GM18505 (cell line): ENCODE data around the gene SPIRE1.

ENCODE experiments used
- ATAC-seq: cut with Tn5 transposase; IDR thresholded peaks from one replicate; pipeline ENCODE4 v1.9.1; 2021; ENCODE audit not compliant: unreplicated experiment
- POLR2A ChIP-seq: IDR thresholded peaks from 4 replicates; pipeline ENCODE4 v1.6.1; 2011; ENCODE audit warnings: borderline replicate concordance; ENCODE audit not compliant: insufficient read depth, insufficient read length; ENCODE audit errors: extremely low read depth

The SPIRE1 gene

GRCh38 chr18:12438257-12438656 lies 219.7 kb downstream of the SPIRE1 start:
- TF ChIP-seq POLR2A: no peak
- ATAC-seq: no peak

DNA sequence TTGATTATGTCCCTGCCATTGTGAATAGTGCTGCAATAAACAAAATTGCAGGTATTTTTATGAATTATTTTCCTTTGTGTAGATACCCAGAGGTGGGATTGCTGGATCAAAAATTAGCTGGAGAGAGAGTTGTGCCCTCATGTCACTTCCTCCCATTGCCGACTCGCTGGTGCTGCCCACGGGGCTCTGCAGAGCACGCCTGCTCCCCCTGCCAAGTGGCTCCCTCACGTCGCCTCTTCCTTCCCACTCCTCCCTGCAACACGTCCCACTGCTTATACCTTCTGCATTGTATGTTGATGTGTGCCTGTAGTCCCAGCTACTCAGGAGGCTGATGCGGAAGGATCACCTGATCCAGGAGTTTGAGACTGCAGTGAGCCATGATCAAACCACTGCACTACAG lies 222.0 kb downstream of the SPIRE1 start:
- no peak for TF ChIP-seq POLR2A
- no peak for ATAC-seq

GRCh38 chr18:12434541-12434929 lies 223.4 kb downstream of the SPIRE1 start:
- TF ChIP-seq POLR2A: no peak

GRCh38 chr18:12433829-12434540 lies 223.9 kb downstream of the SPIRE1 start:
- no peak for ATAC-seq
- TF ChIP-seq POLR2A: no peak

More at GRCh38 chr18:12434541-12434929, 223.4 kb downstream of the SPIRE1 start:
- ATAC-seq: no peak

- no peak for ATAC-seq
- no peak for TF ChIP-seq POLR2A
Measured at GRCh38 chr18:12432881-12433280, 225.0 kb downstream of the SPIRE1 start.

- TF ChIP-seq POLR2A: no peak
- no peak for ATAC-seq
Measured at GRCh38 chr18:12432196-12432595, 225.7 kb downstream of the SPIRE1 start.

DNA sequence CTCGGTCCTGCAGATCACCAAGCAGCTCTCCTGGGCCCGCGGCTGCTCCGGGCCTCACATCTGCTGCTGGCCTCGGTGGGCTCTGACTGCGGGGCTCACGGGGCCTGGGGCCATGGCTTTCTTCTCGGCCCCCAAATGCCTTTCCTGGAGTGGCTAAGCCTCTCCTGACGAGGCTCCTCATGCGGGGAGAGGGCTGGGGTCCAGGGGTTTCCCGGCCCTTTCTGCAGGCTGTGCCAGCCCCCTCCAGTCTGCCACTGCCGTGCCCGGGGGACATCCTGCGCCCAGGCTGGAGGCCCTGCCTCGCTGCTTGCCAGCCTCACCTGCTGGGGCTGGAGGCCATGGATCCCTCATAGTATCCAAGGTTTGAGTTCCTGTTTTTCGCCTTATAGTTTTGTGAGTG lies 226.3 kb downstream of the SPIRE1 start:
- ATAC-seq: no peak
- TF ChIP-seq POLR2A: no peak

DNA sequence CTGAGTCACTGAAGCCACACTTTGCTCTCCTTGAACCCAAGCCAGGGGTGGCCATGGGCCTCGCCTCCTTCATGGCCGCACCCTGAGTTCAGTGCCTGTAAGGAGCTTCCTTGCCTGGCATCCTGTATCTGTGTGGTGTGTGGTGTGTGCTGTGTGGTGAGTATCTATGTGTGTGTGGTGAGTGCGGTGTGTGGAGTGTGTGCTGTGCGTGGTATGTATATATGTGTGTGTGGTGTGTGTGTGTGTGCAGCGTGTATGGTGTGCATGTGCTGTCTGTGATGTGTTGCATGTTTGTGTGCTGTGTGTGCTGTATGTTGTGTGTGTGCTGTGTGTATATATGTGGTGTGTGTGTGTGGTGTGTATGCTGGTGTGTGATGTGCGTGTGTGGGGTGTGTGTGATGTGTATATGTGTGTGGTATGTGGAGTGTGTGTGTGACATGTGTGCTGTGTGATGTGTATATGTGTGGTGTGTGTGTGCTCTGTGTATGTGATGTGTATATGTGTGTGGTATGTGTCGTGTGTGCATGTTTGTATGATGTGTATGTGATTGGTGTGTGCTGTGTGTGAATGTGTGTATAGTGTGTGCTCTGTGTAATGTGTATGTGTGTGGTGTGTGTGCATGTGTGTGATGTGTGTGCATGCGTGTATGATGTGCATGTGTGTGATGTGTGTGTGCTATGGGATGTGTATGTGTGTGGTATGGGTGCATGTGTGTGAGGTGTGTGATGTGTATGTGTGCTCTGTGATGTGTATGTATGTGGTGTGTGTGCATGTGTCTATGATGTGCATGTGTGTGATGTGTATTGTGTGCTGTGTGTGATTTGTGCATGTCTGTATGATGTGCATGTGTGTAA lies 227.5 kb downstream of the SPIRE1 start:
- ATAC-seq: no peak
- no peak for TF ChIP-seq POLR2A

- no peak for TF ChIP-seq POLR2A
- ATAC-seq: no peak
Measured at GRCh38 chr18:12429556-12429955, 228.4 kb downstream of the SPIRE1 start.

- ATAC-seq: no peak
- TF ChIP-seq POLR2A: no peak
Measured at GRCh38 chr18:12428923-12429322, 229.0 kb downstream of the SPIRE1 start.

DNA sequence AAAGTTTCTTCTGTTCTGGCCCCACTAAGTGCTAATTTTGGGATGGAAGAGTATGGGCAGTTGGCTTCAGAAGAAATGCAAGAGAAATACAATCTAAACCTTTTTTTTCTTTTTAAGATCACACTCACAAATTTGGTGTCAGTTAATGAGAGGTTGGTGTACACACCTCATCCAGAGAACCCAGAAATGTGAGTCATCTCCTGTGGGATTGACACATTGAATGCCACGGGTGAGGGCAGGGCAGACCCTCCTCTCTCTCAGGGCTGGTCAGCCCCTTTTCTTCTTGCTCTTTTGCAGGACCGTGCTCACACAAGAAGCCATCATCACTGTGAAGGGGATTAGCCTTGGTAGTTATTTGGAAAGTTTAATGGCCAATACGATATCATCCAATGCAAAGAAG lies 231.0 kb downstream of the SPIRE1 start:
- no peak for TF ChIP-seq POLR2A
- no peak for ATAC-seq

- no peak for TF ChIP-seq POLR2A
- ATAC-seq: no peak
Measured at GRCh38 chr18:12424252-12424651, 233.7 kb downstream of the SPIRE1 start.

DNA sequence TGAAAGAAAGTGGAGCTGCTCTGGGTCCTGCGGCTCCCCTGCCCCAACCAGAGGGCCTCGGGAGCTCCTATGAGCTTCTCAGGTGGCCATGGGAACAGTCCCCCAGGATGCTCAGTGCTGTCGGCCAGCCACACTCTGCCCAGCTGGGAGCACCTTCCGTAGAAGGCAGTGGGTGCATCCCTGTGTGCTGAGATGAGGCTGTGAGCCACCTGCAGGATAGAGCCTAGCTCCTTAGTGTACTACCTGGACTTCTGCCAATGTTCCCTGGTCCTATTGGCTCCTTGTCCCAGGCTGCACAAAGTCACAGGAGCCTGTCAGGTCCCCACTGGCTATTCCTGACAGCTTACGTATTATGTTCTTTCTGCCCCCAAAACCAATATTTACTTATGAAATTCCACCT lies 234.1 kb downstream of the SPIRE1 start:
- ATAC-seq: no peak
- no peak for TF ChIP-seq POLR2A

- TF ChIP-seq POLR2A: no peak
- ATAC-seq: no peak
Measured at GRCh38 chr18:12423393-12423792, 234.5 kb downstream of the SPIRE1 start.
